ENCODE measurements around the gene UGCG.

GRCh38 chr9:111919875-111920274, 23.3 kb downstream of the UGCG start:
- TF ChIP-seq CTCF (IDR thresholded peaks at IDR 0.05) (no peak), EZH2phosphoT487 (IDR thresholded peaks at IDR 0.05) (no peak)

Data from neural progenitor cell (in vitro differentiated cells).